LNCaP clone FGC (cell line): Measurements from ENCODE around the gene DDX27.

Experiments
- DNase-seq: peaks from one replicate; pipeline ENCODE4 v3.0.0-alpha.2; 2011; ENCODE audit warnings: low read depth
- H3K4me3 ChIP-seq: 2 replicates; pipeline ENCODE4 v1.5.1; 2011; ENCODE audit warnings: mild to moderate bottlenecking, low read depth, low read length, control low read depth
- CTCF ChIP-seq: IDR thresholded peaks from 2 replicates; pipeline ENCODE4 v1.5.1; 2012; ENCODE audit warnings: mild to moderate bottlenecking; ENCODE audit not compliant: control insufficient read depth, insufficient read depth; ENCODE audit errors: extremely low read depth

DDX27 gene

DNA sequence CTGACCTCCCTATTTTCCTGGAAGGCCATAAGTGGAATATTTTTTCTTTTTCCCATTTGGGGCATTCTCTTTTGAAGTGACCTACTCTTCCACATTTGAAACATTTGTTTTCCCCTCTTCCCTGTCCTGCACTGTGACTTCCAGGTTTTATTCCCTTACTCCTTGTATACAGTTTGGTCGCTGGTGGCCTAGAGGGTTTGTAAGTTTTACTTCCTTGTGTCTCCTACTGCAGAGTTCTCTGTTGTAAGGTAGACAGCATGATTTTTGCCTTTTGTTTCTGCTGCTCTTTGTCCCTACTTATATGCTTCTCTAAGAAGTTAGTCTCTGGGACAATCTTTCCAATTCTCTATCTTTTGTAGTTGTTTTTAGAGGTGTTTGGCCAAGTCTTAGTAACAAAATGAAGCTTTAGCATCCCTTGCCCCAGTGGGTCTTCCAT, 66.0 kb downstream of the DDX27 start:
- no peak for DNase-seq
- H3K4me3 ChIP-seq = 0 out of 2 replicates have a peak overlapping the region, but pooled peaks have one; percentile 1
- no peak for TF ChIP-seq CTCF

DNA sequence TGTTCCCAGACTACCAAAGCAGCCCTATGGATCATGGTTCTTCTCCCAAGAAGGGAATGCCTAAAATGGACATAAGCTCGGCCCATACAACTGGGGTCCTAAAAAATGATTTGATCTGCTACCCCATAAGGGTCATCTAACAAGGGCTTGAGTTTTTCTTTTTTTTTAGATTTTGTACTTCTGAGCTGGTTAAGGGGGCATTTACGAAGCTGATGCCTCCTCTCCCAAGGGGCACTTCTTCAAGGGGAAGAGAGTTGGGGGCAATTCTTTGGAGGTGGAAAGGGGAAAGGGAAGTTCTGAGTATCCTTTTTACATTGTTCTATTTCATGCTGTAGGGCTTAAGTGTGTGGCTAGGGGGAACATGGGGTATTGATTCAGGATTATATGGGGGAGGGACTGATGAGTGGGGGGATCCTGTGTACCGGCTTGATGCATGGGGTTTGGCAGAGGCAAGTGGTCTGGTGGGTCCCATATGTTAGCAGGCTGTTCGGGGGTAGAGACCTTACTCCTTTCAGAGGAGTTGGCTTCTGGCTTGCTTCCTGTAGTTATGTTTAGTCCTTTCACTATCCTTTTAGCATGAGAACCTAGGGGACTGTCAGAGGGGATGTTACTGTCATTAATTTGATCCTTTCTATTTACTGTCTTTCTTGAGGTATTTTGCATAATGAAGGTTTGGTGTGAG, 66.7 kb downstream of the DDX27 start:
- no peak overlapping the region for H3K4me3 ChIP-seq
- no peak for TF ChIP-seq CTCF
- no peak for DNase-seq

- DNase-seq = peak; percentile 85
- no peak for TF ChIP-seq CTCF
- H3K4me3 ChIP-seq = no peak overlapping the region
These were observed 67.7 kb downstream of the DDX27 start for GRCh38 chr20:49286689-49287551.

- TF ChIP-seq CTCF = no peak
- DNase-seq = no peak
- no peak overlapping the region for H3K4me3 ChIP-seq
These were observed 68.5 kb downstream of the DDX27 start for GRCh38 chr20:49287555-49288249.

DNA sequence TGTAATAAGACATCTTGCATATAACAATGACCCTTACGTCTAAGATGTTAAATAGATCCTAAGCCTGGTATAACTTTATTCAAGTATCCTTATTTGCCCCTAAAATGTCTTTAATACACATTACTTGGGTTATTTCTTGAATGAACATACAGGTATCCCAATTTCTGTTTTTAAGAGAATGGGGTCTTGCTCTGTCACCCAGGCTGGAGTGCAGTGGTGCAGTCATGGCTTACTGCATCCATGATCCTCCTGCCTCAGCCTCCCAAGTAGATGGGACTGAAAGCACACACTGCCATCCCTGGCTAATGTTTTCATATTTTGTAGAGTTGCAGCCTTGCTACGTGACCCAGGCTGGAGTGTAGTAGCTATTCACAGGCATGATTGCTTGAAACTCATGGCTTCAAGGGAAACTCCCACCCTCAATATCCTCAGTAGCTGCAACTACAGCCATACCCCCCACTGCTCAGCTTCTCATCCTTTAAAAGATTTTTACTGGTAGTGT, 69.1 kb downstream of the DDX27 start:
- no peak overlapping the region for H3K4me3 ChIP-seq
- TF ChIP-seq CTCF = no peak
- DNase-seq = no peak

DNA sequence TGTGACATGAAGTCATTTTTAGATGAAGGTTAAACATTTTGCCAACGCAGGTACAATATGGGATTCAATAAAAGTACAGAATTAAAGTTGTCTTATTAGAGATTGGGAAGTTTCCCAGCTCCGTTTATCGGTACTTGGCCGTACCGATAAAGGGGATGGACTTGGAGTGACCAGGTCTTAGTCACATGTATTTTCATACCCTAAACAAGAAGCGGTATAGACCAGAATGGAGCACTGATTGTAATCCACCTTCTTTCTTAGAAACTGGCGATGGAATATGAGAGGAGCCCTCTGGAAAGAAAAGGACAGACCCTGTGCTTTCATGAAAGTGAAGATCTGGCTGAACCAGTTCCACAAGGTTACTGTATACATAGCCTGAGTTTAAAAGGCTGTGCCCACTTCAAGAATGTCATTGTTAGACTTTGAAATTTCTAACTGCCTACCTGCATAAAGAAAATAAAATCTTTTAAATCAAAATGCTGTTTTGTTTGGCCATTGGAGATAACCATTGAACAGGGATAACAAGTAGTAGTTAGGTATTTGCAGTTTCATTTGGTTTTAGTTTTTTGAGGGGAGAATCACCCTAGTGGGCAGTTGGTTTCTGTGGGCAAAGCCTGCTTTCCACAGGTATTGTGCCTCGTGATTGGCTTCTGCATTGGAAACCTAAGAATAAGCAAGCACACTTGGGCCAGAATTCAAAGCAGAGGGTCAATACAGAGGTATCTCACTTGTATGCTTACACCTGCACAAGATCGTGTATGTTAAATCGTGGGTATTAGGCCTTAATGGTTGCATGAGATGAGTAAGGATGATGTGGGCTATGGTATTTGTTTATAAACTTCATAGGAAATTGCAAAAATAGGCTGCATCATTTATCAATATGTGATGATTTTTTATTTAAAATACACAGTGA, 69.8 kb downstream of the DDX27 start:
- H3K4me3 ChIP-seq = 0 out of 2 replicates have a peak overlapping the region, but pooled peaks have one; percentile 7
- DNase-seq = peak; percentile 74

More for the DNA sequence above, 69.8 kb downstream of the DDX27 start:
- TF ChIP-seq CTCF = no peak
